A549 (cell line): Measurements from ENCODE around the gene POU2F3.

Experiments
- JUN ChIP-seq, 2 experiments: fragments of >200 bp; sonication (Bioruptor Twin); formaldehyde crosslinking; IDR thresholded peaks; 2 replicates in 1 of 2; 3 replicates in 1 of 2; pipeline ENCODE4 v1.6.1; 2016 to 2017
- POLR2A ChIP-seq: IDR thresholded peaks from 2 replicates; pipeline ENCODE4 v1.6.1; 2012; ENCODE audit warnings: mild to moderate bottlenecking, low read length

GRCh38 chr11:120335908-120336640, 96.1 kb downstream of the POU2F3 start, which contains the start of gene ARHGEF12:
- TF ChIP-seq JUN (IDR thresholded peaks at IDR 0.05) (peak; percentile 3 to 73; a peak in 4 of 5 replicates), POLR2A (peak; percentile 35; the same call in 1 of the 2 replicates)
